ENCODE data around the gene AIF1.

The AIF1 gene

GRCh38 chr6:31576897-31577578, 38.0 kb upstream of the AIF1 start:
- Histone ChIP-seq H4K20me1 (ENCODE audit: control insufficient read depth, insufficient read depth, low read depth, low read length) (no peaks in the 10 kb centered on the region), H3K4me3 (ENCODE audit: low read length) (peak overlapping the region; percentile 34), H3K4me1 (ENCODE audit: control insufficient read depth, low read length) (peaks cover 61% of the 10 kb centered on the region), H3K79me2 (ENCODE audit: control insufficient read depth, low read length) (no peaks in the 10 kb centered on the region), H3K9me3 (ENCODE audit: control insufficient read depth, insufficient read depth, low read length) (no peaks in the 10 kb centered on the region), H3K27ac (ENCODE audit: low read depth, low read length) (no peak overlapping the region), H3K27me3 (ENCODE audit: control insufficient read depth, low read length) (peaks cover 85% of the 10 kb centered on the region), H3K36me3 (ENCODE audit: control insufficient read depth, low read length) (no peaks in the 10 kb centered on the region), H3K9me2 (replicated peaks; ENCODE audit: control insufficient read depth, low read length) (no peaks in the 10 kb centered on the region), H3K4me2 (ENCODE audit: low read length) (peak overlapping the region; percentile 21), H3F3A (ENCODE audit: control insufficient read depth, insufficient read depth) (peaks cover 3% of the 10 kb centered on the region; the same call in 1 of the 2 replicates)
- no peak for TF ChIP-seq EZH2phosphoT487 (IDR thresholded peaks at IDR 0.05; ENCODE audit: borderline replicate concordance, low read length)

GRCh38 chr6:31577579-31577966, 37.5 kb upstream of the AIF1 start:
- H4K20me1 ChIP-seq (ENCODE audit: control insufficient read depth, insufficient read depth, low read depth, low read length) = no peaks in the 10 kb centered on the region
- no peaks in the 10 kb centered on the region for H3K79me2 ChIP-seq (ENCODE audit: control insufficient read depth, low read length)
- no peaks in the 10 kb centered on the region for H3K36me3 ChIP-seq (ENCODE audit: control insufficient read depth, low read length)
- H3K4me1 ChIP-seq (ENCODE audit: control insufficient read depth, low read length) = peaks cover 61% of the 10 kb centered on the region
- no peak overlapping the region for H3K4me3 ChIP-seq (ENCODE audit: low read length)
- peaks cover 83% of the 10 kb centered on the region for H3K27me3 ChIP-seq (ENCODE audit: control insufficient read depth, low read length)
- TF ChIP-seq EZH2phosphoT487 (IDR thresholded peaks at IDR 0.05; ENCODE audit: borderline replicate concordance, low read length) (no peak), CTCF (IDR thresholded peaks at IDR 0.05; ENCODE audit: low read depth, low read length, poor library complexity, severe bottlenecking) (no peak)
- no peaks in the 10 kb centered on the region for H3K9me3 ChIP-seq (ENCODE audit: control insufficient read depth, insufficient read depth, low read length)
- H3K27ac ChIP-seq (ENCODE audit: low read depth, low read length) = no peak overlapping the region
- peaks cover 3% of the 10 kb centered on the region; the same call in 1 of the 2 replicates for H3F3A ChIP-seq (ENCODE audit: control insufficient read depth, insufficient read depth)
- no peaks in the 10 kb centered on the region for H3K9me2 ChIP-seq (replicated peaks; ENCODE audit: control insufficient read depth, low read length)
- no peak overlapping the region for H3K4me2 ChIP-seq (ENCODE audit: low read length)

- no peak overlapping the region for H3K27ac ChIP-seq (ENCODE audit: low read depth, low read length)
- H3K9me2 ChIP-seq (replicated peaks; ENCODE audit: control insufficient read depth, low read length) = no peaks in the 10 kb centered on the region
- peaks cover 60% of the 10 kb centered on the region for H3K4me1 ChIP-seq (ENCODE audit: control insufficient read depth, low read length)
- TF ChIP-seq EZH2phosphoT487 (IDR thresholded peaks at IDR 0.05; ENCODE audit: borderline replicate concordance, low read length) (no peak), CTCF (IDR thresholded peaks at IDR 0.05; ENCODE audit: low read depth, low read length, poor library complexity, severe bottlenecking) (no peak)
- H3K79me2 ChIP-seq (ENCODE audit: control insufficient read depth, low read length) = no peaks in the 10 kb centered on the region
- H4K20me1 ChIP-seq (ENCODE audit: control insufficient read depth, insufficient read depth, low read depth, low read length) = no peaks in the 10 kb centered on the region
- H3K4me3 ChIP-seq (ENCODE audit: low read length) = no peak overlapping the region
- no peaks in the 10 kb centered on the region for H3K9me3 ChIP-seq (ENCODE audit: control insufficient read depth, insufficient read depth, low read length)
- no peaks in the 10 kb centered on the region for H3K36me3 ChIP-seq (ENCODE audit: control insufficient read depth, low read length)
- H3F3A ChIP-seq (ENCODE audit: control insufficient read depth, insufficient read depth) = peaks cover 3% of the 10 kb centered on the region; the same call in 1 of the 2 replicates
- H3K4me2 ChIP-seq (ENCODE audit: low read length) = no peak overlapping the region
- peaks cover 78% of the 10 kb centered on the region for H3K27me3 ChIP-seq (ENCODE audit: control insufficient read depth, low read length)
Observed at GRCh38 chr6:31578184-31579118, 36.6 kb upstream of the AIF1 start.

Data from DOHH2 (cell line).